GM20431 (cell line): ENCODE data around the gene NTHL1.

Source experiments
- in situ Hi-C: fragments of 300-500 bp; cut with MseI, MboI; formaldehyde crosslinking; loops from one replicate; pipeline ENCODE4 v1.15.0; 2020; ENCODE audit warnings: low sequenced_read_pairs; ENCODE audit not compliant: unreplicated experiment

NTHL1 gene

GRCh38 chr16:2047330-2048115, at the start of gene NTHL1, which contains the start of gene TSC2:
NTHL1 (minus strand) TSS chr16:2047834; CDS start chr16:2047823, 11 bp downstream.
TSC2 (plus strand) TSS chr16:2047985; CDS start chr16:2048616, 631 bp downstream.
- in situ Hi-C loops = no loop called here

- in situ Hi-C loops = no loop called here
These were observed 49.4 kb upstream of the NTHL1 start for GRCh38 chr16:2096853-2097595.

GRCh38 chr16:2095918-2096582, 48.4 kb upstream of the NTHL1 start:
- in situ Hi-C loops = no loop called here

GRCh38 chr16:2095315-2095853, 47.8 kb upstream of the NTHL1 start:
- in situ Hi-C loops = no loop called here

GRCh38 chr16:2093793-2094192, 46.2 kb upstream of the NTHL1 start:
- in situ Hi-C loops = no loop called here

GRCh38 chr16:2092866-2093265, 45.2 kb upstream of the NTHL1 start:
- in situ Hi-C loops = no loop called here

- in situ Hi-C loops = no loop called here
These were observed 44.6 kb upstream of the NTHL1 start for GRCh38 chr16:2092256-2092620.

GRCh38 chr16:2091547-2092255, 44.1 kb upstream of the NTHL1 start:
- in situ Hi-C loops = no loop called here

- in situ Hi-C loops = no loop called here
These were observed 43.3 kb upstream of the NTHL1 start for GRCh38 chr16:2090777-2091546.

GRCh38 chr16:2090481-2090776, 42.8 kb upstream of the NTHL1 start:
- in situ Hi-C loops = no loop called here

- in situ Hi-C loops = no loop called here
These were observed 42.3 kb upstream of the NTHL1 start for GRCh38 chr16:2089706-2090480.

GRCh38 chr16:2088759-2089358, 41.2 kb upstream of the NTHL1 start:
- in situ Hi-C loops = no loop called here

GRCh38 chr16:2087748-2088631, 40.4 kb upstream of the NTHL1 start:
- in situ Hi-C loops = no loop called here

GRCh38 chr16:2086812-2087747, 39.4 kb upstream of the NTHL1 start:
- in situ Hi-C loops = no loop called here

GRCh38 chr16:2086106-2086742, 38.6 kb upstream of the NTHL1 start:
- in situ Hi-C loops = no loop called here

GRCh38 chr16:2085669-2086068, 38.0 kb upstream of the NTHL1 start:
- in situ Hi-C loops = no loop called here
